Measurements from ENCODE around the gene HAUS1.
"Not testable (repeated sequence)": the region's sequence is repeated elsewhere in the genome, so short reads cannot be mapped to it uniquely, and the experiment has no call there.

Gene HAUS1

GRCh38 chr18:46095532-46095931 is 8.7 kb upstream of the HAUS1 start:
- DNase-seq: no peak

- DNase-seq: no peak
These were observed 7.4 kb upstream of the HAUS1 start for GRCh38 chr18:46096651-46097300.

GRCh38 chr18:46097431-46097800 is 6.8 kb upstream of the HAUS1 start:
- DNase-seq: no peak

GRCh38 chr18:46097801-46098615 is 6.2 kb upstream of the HAUS1 start, which contains the start of gene ATP5F1A:
Gene ATP5F1A, minus strand, starts transcription at chr18:46098296. Its CDS starts 65 bp downstream, at chr18:46098231.
- peak; percentile 84 for DNase-seq

GRCh38 chr18:46098616-46098933 is 5.6 kb upstream of the HAUS1 start:
- DNase-seq: no peak

GRCh38 chr18:46099463-46099862 is 4.7 kb upstream of the HAUS1 start:
- no peak for DNase-seq

- DNase-seq: no peak
These were observed 5.2 kb downstream of the HAUS1 start for GRCh38 chr18:46109386-46109785.

- DNase-seq: no peak
These were observed 6.2 kb downstream of the HAUS1 start for GRCh38 chr18:46110406-46110805.

GRCh38 chr18:46113751-46114150 is 9.6 kb downstream of the HAUS1 start:
- no peak for DNase-seq

- not testable (repeated sequence) for DNase-seq
These were observed 22.4 kb downstream of the HAUS1 start for GRCh38 chr18:46126625-46127024.

- no peak for DNase-seq
These were observed 25.9 kb downstream of the HAUS1 start for GRCh38 chr18:46130061-46130460.

GRCh38 chr18:46130549-46130948 is 26.4 kb downstream of the HAUS1 start:
- DNase-seq: not testable (repeated sequence)

- DNase-seq: no peak
These were observed 29.3 kb downstream of the HAUS1 start for GRCh38 chr18:46133534-46133933.

GRCh38 chr18:46134920-46135675 is 30.9 kb downstream of the HAUS1 start:
- DNase-seq: no peak

GRCh38 chr18:46140173-46140572 is 36.0 kb downstream of the HAUS1 start:
- no peak for DNase-seq

GRCh38 chr18:46141199-46141598 is 37.0 kb downstream of the HAUS1 start:
- no peak for DNase-seq

GRCh38 chr18:46148810-46149209 is 44.6 kb downstream of the HAUS1 start:
- peak; percentile 60 for DNase-seq

- peak; percentile 73 for DNase-seq
These were observed 48.2 kb downstream of the HAUS1 start for GRCh38 chr18:46152436-46152807.

- DNase-seq: no peak
These were observed 48.8 kb downstream of the HAUS1 start for GRCh38 chr18:46152808-46153617.

GRCh38 chr18:46155641-46156051 is 51.5 kb downstream of the HAUS1 start:
- DNase-seq: peak; percentile 86

- no peak for DNase-seq
These were observed 52.0 kb downstream of the HAUS1 start for GRCh38 chr18:46156124-46156745.

- no peak for DNase-seq
These were observed 52.7 kb downstream of the HAUS1 start for GRCh38 chr18:46156843-46157242.
